Measurements from ENCODE around the gene BTC. TPM values are rescaled to one million over a fixed set of nuclear protein-coding genes. Genes with fewer than 3 reads are reported as not detected.

The BTC gene
- total RNA-seq, 1 experiment from 2014 or later = not detected

GRCh38 chr4:74822603-74823002 lies 28.3 kb upstream of the BTC start:
- no peaks in the 10 kb centered on the region for H3K36me3 Mint-ChIP-seq (ENCODE audit: insufficient read depth in 1 of 3, low read depth in 3 of 3)
- no peak overlapping the region for H3K4me3 Mint-ChIP-seq
- no peak overlapping the region for H2AFZ ChIP-seq (ENCODE audit: low read length)
- no peak overlapping the region for H3T11ph ChIP-seq (ENCODE audit: low read length)
- no peak overlapping the region for H3K56ac ChIP-seq (ENCODE audit: insufficient read length, low read depth, low read length)
- no peaks in the 10 kb centered on the region for H3K79me1 ChIP-seq (ENCODE audit: insufficient read depth, low read depth, low read length, poor library complexity, severe bottlenecking)
- H4K8ac ChIP-seq (replicated peaks; ENCODE audit: insufficient read length, low read depth, low read length) = no peak overlapping the region
- no peak overlapping the region for H2AK5ac ChIP-seq (ENCODE audit: insufficient read length, low read length)
- no peak overlapping the region for H3K14ac ChIP-seq (ENCODE audit: insufficient read depth, low read length)
- no peaks in the 10 kb centered on the region for H3K27me3 ChIP-seq (ENCODE audit: insufficient read depth, low read length)
- H3K18ac ChIP-seq (ENCODE audit: insufficient read length, low read depth, low read length) = no peak overlapping the region
- no peaks in the 10 kb centered on the region for H3K4me1 ChIP-seq (ENCODE audit: insufficient read depth, low read length)
- H2BK120ac ChIP-seq (ENCODE audit: low read depth, low read length, poor library complexity, severe bottlenecking) = no peak overlapping the region
- H2BK20ac ChIP-seq (ENCODE audit: low read depth, low read length, poor library complexity, severe bottlenecking) = no peak overlapping the region
- H3K79me2 ChIP-seq (ENCODE audit: insufficient read depth, low read length) = no peaks in the 10 kb centered on the region
- H3K9me3 Mint-ChIP-seq = no peaks in the 10 kb centered on the region; a peak in 2 of 5 replicates
- no peak overlapping the region for H3K4me2 ChIP-seq (ENCODE audit: insufficient read depth, insufficient read length, low read length)
- no peak overlapping the region for H2BK12ac ChIP-seq (ENCODE audit: insufficient read length, low read depth, low read length)
- H3K27me3 Mint-ChIP-seq (ENCODE audit: low read depth) = no peaks in the 10 kb centered on the region
- no peak for TF ChIP-seq CTCF (conservative IDR thresholded peaks at IDR 0.05)
- no peak overlapping the region for H3K27ac Mint-ChIP-seq
- peaks cover 6 to 9% of the 10 kb centered on the region in 2 experiments for H3K4me1 Mint-ChIP-seq
- no peak overlapping the region for H3K4ac ChIP-seq (ENCODE audit: low read depth, low read length)
- no peak overlapping the region for H4K5ac ChIP-seq (ENCODE audit: insufficient read length, low read depth, low read length)
- no peaks in the 10 kb centered on the region for H3K9me3 ChIP-seq (ENCODE audit: control insufficient read depth, low read depth, low read length)
- WGBS (ENCODE audit: extremely low coverage, insufficient read length, low lambda C conversion rate) = no CpG with 5 or more reads among the region's 2 CpGs
- H2BK15ac ChIP-seq (ENCODE audit: low read depth, low read length) = no peak overlapping the region
- no peaks in the 10 kb centered on the region for H3K23me2 ChIP-seq (ENCODE audit: insufficient read length, low read depth, low read length, poor library complexity, severe bottlenecking)
- no peak overlapping the region for H3K23ac ChIP-seq (ENCODE audit: insufficient read length, low read depth, low read length)
- DNase-seq = no peak
- H4K20me1 ChIP-seq (ENCODE audit: control insufficient read depth, insufficient read depth, insufficient read length) = no peaks in the 10 kb centered on the region
- no peak overlapping the region for H4K91ac ChIP-seq (ENCODE audit: insufficient read length, low read depth, low read length)
- H3K27ac ChIP-seq (ENCODE audit: insufficient read length, low read depth, low read length) = no peak overlapping the region
- no peak overlapping the region for H2BK5ac ChIP-seq (ENCODE audit: insufficient read length, low read length)
- H3K9ac ChIP-seq (ENCODE audit: extremely low read depth, insufficient read length, low read length) = no peak overlapping the region
